ENCODE results near the gene SYCE1. TPM values are rescaled to one million over a fixed set of nuclear protein-coding genes. Genes with fewer than 3 reads are reported as not detected.
"Not testable (repeated sequence)": the region's sequence is repeated elsewhere in the genome, so short reads cannot be mapped to it uniquely, and the experiment has no call there.

SYCE1 gene
- polyA plus RNA-seq, 6 donors from 2014 or later, result 0.45 to 2.2 TPM; not detected in 4

- not testable (repeated sequence) for DNase-seq; H3K4me1 Mint-ChIP-seq; H3K4me3 Mint-ChIP-seq; H3K27ac Mint-ChIP-seq; ATAC-seq (ENCODE audit: low read depth in 2 of 2)
- peaks cover 10 to 24% (median 16%) of the 10 kb centered on the region in 7 donors for H3K9me3 Mint-ChIP-seq
- H3K36me3 Mint-ChIP-seq, result peaks cover 10 to 11% of the 10 kb centered on the region in 2 donors
- peaks cover 0 to 11% (median 0%) of the 10 kb centered on the region in 3 donors for H3K27me3 Mint-ChIP-seq
These were observed 8.1 kb upstream of the SYCE1 start for GRCh38 chr10:133573460-133573859.

DNA sequence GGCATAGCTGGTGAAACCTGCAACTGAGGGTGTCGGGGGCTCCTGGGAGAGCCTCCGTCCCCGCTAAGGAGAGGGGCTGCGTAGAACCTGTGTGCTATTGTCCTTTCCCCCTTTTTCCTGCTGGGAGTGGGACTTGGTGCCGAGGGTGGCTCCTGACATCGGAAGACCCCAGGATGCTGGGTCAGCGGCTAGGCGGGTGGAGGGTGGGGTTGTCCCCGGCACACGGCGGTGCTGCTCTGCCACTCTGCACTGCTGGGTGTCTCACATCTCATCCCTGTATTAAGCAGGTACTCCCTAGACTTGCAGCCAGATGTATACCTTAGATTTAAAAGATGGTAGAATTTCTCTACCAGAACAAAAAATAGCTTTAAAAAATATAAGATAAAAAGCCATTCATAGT is 6.7 kb upstream of the SYCE1 start:
- H3K9me3 Mint-ChIP-seq, result peaks cover 13 to 23% (median 16%) of the 10 kb centered on the region in 7 donors
- peaks cover 0 to 17% (median 7%) of the 10 kb centered on the region in 3 donors for H3K27me3 Mint-ChIP-seq
- not testable (repeated sequence) for ATAC-seq (ENCODE audit: low read depth in 2 of 2); DNase-seq; H3K4me3 Mint-ChIP-seq; H3K4me1 Mint-ChIP-seq; H3K27ac Mint-ChIP-seq
- peaks cover 10 to 17% of the 10 kb centered on the region in 2 donors for H3K36me3 Mint-ChIP-seq

DNA sequence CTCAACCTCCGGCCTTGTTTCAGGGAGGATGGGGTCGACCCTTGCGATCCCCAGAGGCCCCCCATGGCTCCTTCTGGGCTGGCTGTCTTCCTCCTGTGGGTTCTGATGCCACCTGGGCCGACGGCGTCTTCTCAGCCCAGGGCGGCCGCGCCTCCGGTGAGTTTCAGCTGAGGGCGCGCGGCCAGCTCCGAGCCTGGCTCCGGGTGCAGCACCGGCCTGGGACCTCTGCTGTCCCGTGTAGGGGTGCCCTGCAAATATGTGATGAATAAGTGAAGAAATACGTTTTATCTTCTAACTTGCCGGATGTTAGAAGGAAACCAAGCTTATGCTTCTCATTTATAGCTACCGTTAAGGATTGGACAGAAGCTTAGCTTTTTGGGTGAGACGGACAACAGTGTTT is 4.4 kb upstream of the SYCE1 start:
- H3K9me3 Mint-ChIP-seq, result peaks cover 13 to 27% (median 18%) of the 10 kb centered on the region in 7 donors
- not testable (repeated sequence) for H3K27ac Mint-ChIP-seq; H3K4me3 Mint-ChIP-seq; DNase-seq; ATAC-seq (ENCODE audit: low read depth in 2 of 2); H3K4me1 Mint-ChIP-seq
- H3K27me3 Mint-ChIP-seq, result peaks cover 0 to 18% (median 13%) of the 10 kb centered on the region in 3 donors
- H3K36me3 Mint-ChIP-seq, result peaks cover 10 to 20% of the 10 kb centered on the region in 2 donors

GRCh38 chr10:133568831-133569527 is 3.6 kb upstream of the SYCE1 start:
- Mint-ChIP-seq H3K36me3 (peaks cover 10 to 20% of the 10 kb centered on the region in 2 donors), H3K9me3 (peaks cover 10 to 28% (median 17%) of the 10 kb centered on the region in 7 donors), H3K27me3 (peaks cover 7 to 26% (median 20%) of the 10 kb centered on the region in 3 donors)
- DNase-seq, H3K4me1 Mint-ChIP-seq, H3K4me3 Mint-ChIP-seq, H3K27ac Mint-ChIP-seq: not testable (repeated sequence)
- ATAC-seq (ENCODE audit: low read depth in 2 of 2), result peak in 1 of 2 donors; percentile 25

GRCh38 chr10:133568287-133568614 is 2.9 kb upstream of the SYCE1 start:
- Mint-ChIP-seq H3K4me1 (no peaks in the 10 kb centered on the region), H3K27ac (no peak overlapping the region), H3K9me3 (peaks cover 5 to 23% (median 11%) of the 10 kb centered on the region in 7 donors), H3K4me3 (no peak overlapping the region), H3K27me3 (peaks cover 10 to 25% (median 20%) of the 10 kb centered on the region in 3 donors), H3K36me3 (peaks cover 5 to 14% of the 10 kb centered on the region in 2 donors)
- DNase-seq (no peak), ATAC-seq (ENCODE audit: low read depth in 2 of 2) (no peak)

DNA sequence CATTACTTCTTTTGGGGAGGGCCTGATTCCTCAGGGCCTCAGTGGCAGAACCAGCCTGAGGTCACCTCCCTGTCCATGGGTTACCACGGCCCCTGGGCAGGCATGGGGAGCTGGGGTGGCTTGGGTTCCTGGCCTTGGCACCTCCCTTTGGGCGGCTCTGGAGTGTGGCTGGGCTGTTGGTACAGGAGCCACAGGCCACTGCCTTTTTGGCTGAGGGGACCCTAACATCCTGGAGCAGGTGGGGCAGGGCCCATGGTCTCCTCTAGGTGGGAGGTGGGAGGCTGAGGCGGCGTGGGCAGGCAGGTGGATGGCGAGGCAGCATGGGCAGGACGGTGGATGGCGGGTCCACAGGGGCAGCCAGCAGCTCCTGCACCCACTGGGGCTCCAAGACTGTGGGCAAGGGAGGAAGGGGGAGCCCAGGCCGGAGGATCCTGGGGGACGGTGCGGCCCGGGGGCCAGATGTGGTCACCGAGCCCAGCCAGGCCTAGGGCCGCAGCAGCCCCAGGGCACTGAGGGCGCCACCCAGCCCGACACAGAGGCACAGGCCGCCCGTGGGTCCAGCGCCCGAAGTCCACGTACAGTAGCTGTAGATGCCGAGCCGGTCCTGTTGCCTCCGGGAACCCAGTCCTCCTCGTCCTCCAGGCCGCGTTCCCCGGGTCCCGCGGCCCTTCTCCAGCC is 2.4 kb upstream of the SYCE1 start:
- H3K36me3 Mint-ChIP-seq, result peaks cover under 1 to 10% of the 10 kb centered on the region in 2 donors

GRCh38 chr10:133567119-133567518 is 1.7 kb upstream of the SYCE1 start:
- DNase-seq, result no peak
- peaks cover 10 to 28% (median 20%) of the 10 kb centered on the region in 3 donors for H3K27me3 Mint-ChIP-seq
- H3K4me1 Mint-ChIP-seq, result no peaks in the 10 kb centered on the region
- peaks cover 0 to 10% of the 10 kb centered on the region in 2 donors for H3K36me3 Mint-ChIP-seq
- no peak for ATAC-seq (ENCODE audit: low read depth in 2 of 2)
- H3K4me3 Mint-ChIP-seq, result no peak overlapping the region
- no peak overlapping the region for H3K27ac Mint-ChIP-seq
- peaks cover 2 to 14% (median 6%) of the 10 kb centered on the region in 7 donors for H3K9me3 Mint-ChIP-seq

More for the DNA sequence above, 2.4 kb upstream of the SYCE1 start:
- Mint-ChIP-seq H3K27ac (no peak overlapping the region), H3K27me3 (peaks cover 10 to 24% (median 20%) of the 10 kb centered on the region in 3 donors), H3K4me3 (no peak overlapping the region), H3K9me3 (peaks cover 2 to 18% (median 7%) of the 10 kb centered on the region in 7 donors), H3K4me1 (no peaks in the 10 kb centered on the region)
- DNase-seq (no peak), ATAC-seq (ENCODE audit: low read depth in 2 of 2) (no peak)

DNA sequence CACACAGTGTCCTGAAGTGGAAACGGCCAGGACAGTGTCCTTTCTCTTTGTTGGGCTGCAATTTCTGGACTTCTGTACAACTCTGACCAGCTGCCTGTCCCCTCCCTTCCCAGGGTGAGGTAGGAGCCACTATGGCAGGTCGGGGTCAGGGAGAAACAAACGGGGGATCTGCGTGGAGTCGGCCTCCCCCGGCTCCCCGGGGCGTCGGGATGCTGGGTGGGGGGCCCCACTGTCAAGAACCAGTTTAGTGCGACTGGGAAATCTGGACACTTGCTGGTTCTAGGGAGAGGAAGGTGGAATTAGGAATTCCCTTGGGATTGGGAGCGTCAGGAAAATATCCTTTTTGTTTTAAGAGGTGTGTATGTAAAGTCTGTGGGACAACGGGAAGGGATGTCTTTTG is 567 bp downstream of the SYCE1 start:
- DNase-seq (no peak), ATAC-seq (ENCODE audit: low read depth in 2 of 2) (no peak)
- no peak overlapping the region for H3K4me3 Mint-ChIP-seq
- H3K9me3 Mint-ChIP-seq, result peaks cover 0 to 14% (median 5%) of the 10 kb centered on the region in 7 donors
- H3K4me1 Mint-ChIP-seq, result no peaks in the 10 kb centered on the region
- H3K27me3 Mint-ChIP-seq, result peaks cover 10 to 31% (median 22%) of the 10 kb centered on the region in 3 donors
- H3K36me3 Mint-ChIP-seq, result peaks cover 0 to 10% of the 10 kb centered on the region in 2 donors
- peak overlapping the region in 1 of 6 donors; percentile 67 for H3K27ac Mint-ChIP-seq

DNA sequence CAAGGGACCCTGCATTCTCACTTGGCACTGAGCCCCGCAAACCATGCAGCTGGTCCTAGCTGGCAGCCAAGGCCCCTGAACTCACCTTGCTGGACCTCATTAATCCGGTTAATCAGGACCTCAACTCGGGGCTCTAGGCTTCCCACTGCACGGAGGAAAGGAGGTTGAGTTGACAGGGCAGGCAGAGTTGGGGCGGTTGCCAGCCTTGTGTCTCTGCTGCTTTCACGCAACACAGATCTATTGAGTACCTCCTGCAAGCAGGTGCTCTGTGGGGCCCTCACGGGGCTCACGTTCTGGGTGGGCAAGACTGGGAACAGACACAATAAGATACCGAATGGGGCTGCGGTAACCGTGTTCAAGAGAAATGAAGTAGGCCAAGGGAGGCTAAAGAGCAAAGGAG is 6.2 kb downstream of the SYCE1 start:
- H3K36me3 Mint-ChIP-seq, result no peaks in the 10 kb centered on the region
- no peak overlapping the region for H3K4me3 Mint-ChIP-seq
- no peak for DNase-seq
- no peak for ATAC-seq (ENCODE audit: low read depth in 2 of 2)
- H3K9me3 Mint-ChIP-seq, result peaks cover 0 to 5% (median 3%) of the 10 kb centered on the region in 7 donors
- no peak overlapping the region for H3K27ac Mint-ChIP-seq
- H3K27me3 Mint-ChIP-seq, result peaks cover 30 to 44% (median 40%) of the 10 kb centered on the region in 3 donors
- no peaks in the 10 kb centered on the region for H3K4me1 Mint-ChIP-seq

GRCh38 chr10:133557381-133557780 is 8.0 kb downstream of the SYCE1 start:
- Mint-ChIP-seq H3K9me3 (no peaks in the 10 kb centered on the region), H3K27ac (no peak overlapping the region), H3K36me3 (no peaks in the 10 kb centered on the region), H3K4me3 (no peak overlapping the region), H3K4me1 (no peaks in the 10 kb centered on the region), H3K27me3 (peaks cover 25 to 49% (median 34%) of the 10 kb centered on the region in 3 donors)
- no peak for ATAC-seq (ENCODE audit: low read depth in 2 of 2)
- DNase-seq, result no peak

DNA sequence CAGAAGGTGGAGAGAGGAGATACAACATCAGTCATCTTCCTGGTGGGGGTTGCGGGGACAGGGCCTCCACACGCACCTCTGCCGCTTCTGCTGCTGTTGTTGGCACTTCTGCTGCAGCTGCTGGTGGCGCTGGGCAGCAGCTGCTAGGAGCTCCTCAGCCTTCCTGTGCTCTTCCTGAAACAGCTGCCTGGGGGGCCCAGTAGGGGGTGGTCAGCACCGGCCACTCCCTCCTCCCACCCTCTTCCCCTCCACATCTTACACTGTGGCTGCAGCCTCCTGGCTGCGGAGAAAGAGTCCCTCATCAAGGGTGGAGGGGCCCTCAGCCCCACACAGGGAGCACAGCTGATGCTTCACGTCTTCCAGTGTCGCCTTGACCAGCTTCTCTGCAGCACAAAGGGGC is 9.9 kb downstream of the SYCE1 start:
- Mint-ChIP-seq H3K36me3 (no peaks in the 10 kb centered on the region), H3K27me3 (peaks cover 29 to 54% (median 38%) of the 10 kb centered on the region in 3 donors), H3K4me1 (no peaks in the 10 kb centered on the region), H3K9me3 (no peaks in the 10 kb centered on the region), H3K4me3 (no peak overlapping the region), H3K27ac (no peak overlapping the region)
- ATAC-seq (ENCODE audit: low read depth in 2 of 2) (no peak), DNase-seq (no peak)

GRCh38 chr10:133554600-133554999 is 10.8 kb downstream of the SYCE1 start:
- Mint-ChIP-seq H3K27ac (no peak overlapping the region), H3K27me3 (peaks cover 30 to 54% (median 39%) of the 10 kb centered on the region in 3 donors), H3K4me3 (peak overlapping the region in 1 of 8 donors; percentile 29), H3K9me3 (peaks cover 0 to 1% (median 0%) of the 10 kb centered on the region in 7 donors), H3K4me1 (no peaks in the 10 kb centered on the region), H3K36me3 (no peaks in the 10 kb centered on the region)
- ATAC-seq (ENCODE audit: low read depth in 2 of 2), result no peak
- DNase-seq, result no peak

DNA sequence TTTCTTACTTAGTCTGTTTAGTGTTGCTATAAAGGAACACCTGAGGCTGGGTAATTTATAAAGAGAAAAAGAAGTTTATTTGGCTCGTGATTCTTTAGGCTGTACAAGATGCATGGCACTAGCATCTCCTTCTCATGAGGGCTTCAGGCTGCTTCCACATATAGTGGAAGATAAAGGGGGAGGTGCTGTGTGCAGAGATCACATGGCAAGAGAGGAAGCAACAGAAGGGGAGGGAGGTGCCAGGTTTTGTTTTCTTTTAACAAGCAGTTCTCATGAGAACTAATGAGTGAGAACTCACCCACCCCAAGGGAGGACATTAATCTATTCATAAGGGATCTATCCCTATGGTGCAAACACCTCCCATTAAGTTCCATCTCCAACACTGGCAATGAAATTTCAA is 20.9 kb downstream of the SYCE1 start:
- peaks cover 6 to 23% (median 17%) of the 10 kb centered on the region in 7 donors for H3K9me3 Mint-ChIP-seq
- no peak overlapping the region for H3K27ac Mint-ChIP-seq
- ATAC-seq (ENCODE audit: low read depth in 2 of 2) (no peak), DNase-seq (no peak)
- peaks cover 33 to 59% (median 49%) of the 10 kb centered on the region in 3 donors for H3K27me3 Mint-ChIP-seq
- H3K4me3 Mint-ChIP-seq, result no peak overlapping the region
- no peaks in the 10 kb centered on the region for H3K4me1 Mint-ChIP-seq
- H3K36me3 Mint-ChIP-seq, result peaks cover 9 to 23% of the 10 kb centered on the region in 2 donors
